ENCODE data around the gene TUBE1.

GRCh38 chr6:112029045-112029822 is 58.0 kb downstream of the TUBE1 start:
- peak; percentile 90 to 98 for TF ChIP-seq CTCF (conservative IDR thresholded peaks at IDR 0.05; ENCODE audit: low read depth in 2 of 2)
- TF ChIP-seq EZH2phosphoT487 (IDR thresholded peaks at IDR 0.05; ENCODE audit: unreplicated experiment), result no peak
- no peak for TF ChIP-seq ZNF462 (CRISPR knock-in tag; IDR thresholded peaks at IDR 0.05)
- TF ChIP-seq EZH2 (IDR thresholded peaks at IDR 0.05; ENCODE audit: low read depth, unreplicated experiment), result no peak
- TF ChIP-seq POLR2AphosphoS5 (IDR thresholded peaks at IDR 0.05; ENCODE audit: low read depth), result no peak
- TF ChIP-seq CREB1 (CRISPR knock-in tag; IDR thresholded peaks at IDR 0.05; ENCODE audit: low read depth), result no peak
- TF ChIP-seq JUNB (IDR thresholded peaks at IDR 0.05; ENCODE audit: unreplicated experiment), result no peak
- TF ChIP-seq REST (IDR thresholded peaks at IDR 0.05; ENCODE audit: unreplicated experiment), result no peak
- no peak for TF ChIP-seq ZNF331 (CRISPR knock-in tag; IDR thresholded peaks at IDR 0.05; ENCODE audit: low read depth)
